ENCODE data around the gene ZNRF1. TPM values are rescaled to one million over a fixed set of nuclear protein-coding genes. Genes with fewer than 3 reads are reported as not detected.
A peak's percentile ranks its signal among the peaks of the same experiment; 100 is the strongest.

Gene ZNRF1
- total and polyA plus RNA-seq, 3 donors from 2014 or later = 51.8 to 93.0 (median 90.4) TPM

- Histone ChIP-seq H3K4me1 (peaks cover 41% of the 10 kb centered on the region), H3K27ac (peak overlapping the region; percentile 20 to 33), H3K27me3 (no peaks in the 10 kb centered on the region), H3K4me3 (no peak overlapping the region), H3K36me3 (ENCODE audit: low read depth, missing control alignments) (no peaks in the 10 kb centered on the region), H3K9me3 (no peaks in the 10 kb centered on the region)
- DNase-seq = no peak
- intact Hi-C loops (cut with DNase I; ENCODE audit: low total_unique reads) = no loop called here
- 66 to 83% methylated on average over 7 of the region's 7 CpGs for WGBS, 2 donors
- no peak for TF ChIP-seq POLR2A (IDR thresholded peaks at IDR 0.05)
- TF ChIP-seq CTCF (IDR thresholded peaks at IDR 0.05) = no peak
Observed at GRCh38 chr16:75065521-75066149, 66.8 kb downstream of the ZNRF1 start.

- Histone ChIP-seq H3K27ac (peak overlapping the region; percentile 15 to 22), H3K36me3 (ENCODE audit: low read depth, missing control alignments) (no peaks in the 10 kb centered on the region), H3K4me1 (peaks cover 36% of the 10 kb centered on the region), H3K27me3 (no peaks in the 10 kb centered on the region), H3K9me3 (no peaks in the 10 kb centered on the region), H3K4me3 (no peak overlapping the region)
- WGBS, 2 donors = 86 to 90% methylated on average over 6 of the region's 6 CpGs
- no peak for DNase-seq
- no peak for TF ChIP-seq POLR2A (IDR thresholded peaks at IDR 0.05)
- TF ChIP-seq CTCF (IDR thresholded peaks at IDR 0.05) = no peak
- intact Hi-C loops (cut with DNase I; ENCODE audit: low total_unique reads) = no loop called here
Observed at GRCh38 chr16:75066861-75067447, 68.1 kb downstream of the ZNRF1 start.

GRCh38 chr16:75068085-75069031 lies 69.5 kb downstream of the ZNRF1 start:
- intact Hi-C loops (cut with DNase I; ENCODE audit: low total_unique reads) = no loop called here
- no peak for DNase-seq
- no peak overlapping the region for H3K4me3 ChIP-seq
- no peak overlapping the region for H3K27ac ChIP-seq
- TF ChIP-seq CTCF (IDR thresholded peaks at IDR 0.05) (no peak), POLR2A (IDR thresholded peaks at IDR 0.05) (no peak)
- 84 to 93% methylated on average over 9 to 10 of the region's 10 CpGs for WGBS, 2 donors
- H3K27me3 ChIP-seq = no peaks in the 10 kb centered on the region
- no peaks in the 10 kb centered on the region for H3K36me3 ChIP-seq (ENCODE audit: low read depth, missing control alignments)
- peaks cover 26% of the 10 kb centered on the region for H3K4me1 ChIP-seq
- H3K9me3 ChIP-seq = no peaks in the 10 kb centered on the region

GRCh38 chr16:75070012-75070841 lies 71.4 kb downstream of the ZNRF1 start:
- Histone ChIP-seq H3K27me3 (no peaks in the 10 kb centered on the region), H3K36me3 (ENCODE audit: low read depth, missing control alignments) (no peaks in the 10 kb centered on the region), H3K4me3 (no peak overlapping the region), H3K27ac (no peak overlapping the region), H3K4me1 (peaks cover 11% of the 10 kb centered on the region), H3K9me3 (no peaks in the 10 kb centered on the region)
- WGBS, 2 donors = 55 to 63% methylated on average over 11 of the region's 11 CpGs
- no peak for TF ChIP-seq POLR2A (IDR thresholded peaks at IDR 0.05)
- no peak for TF ChIP-seq CTCF (IDR thresholded peaks at IDR 0.05)
- peak; percentile 65 for DNase-seq
- intact Hi-C loops (cut with DNase I; ENCODE audit: low total_unique reads) = no loop called here

Measured in testis (tissue), 3 donors.